Parathyroid adenoma (tissue), 2 donors: Measurements from ENCODE around the gene ZNF541.

ENCODE experiments used
- H2AFZ ChIP-seq: fragments of 300-600 bp; sonication (generic); one replicate; pipeline ENCODE4 v1.7.0; 2017; ENCODE audit warnings: antibody characterized with exemption, mild to moderate bottlenecking
- H3K27ac ChIP-seq: fragments of 300-600 bp; sonication (generic); one replicate; pipeline ENCODE4 v1.7.0; 2017
- H3K27me3 ChIP-seq: fragments of 300-600 bp; sonication (generic); one replicate; pipeline ENCODE4 v1.7.0; 2017; ENCODE audit warnings: low read length; ENCODE audit not compliant: control insufficient read depth, insufficient read depth
- H3K36me3 ChIP-seq: fragments of 300-600 bp; sonication (generic); one replicate; pipeline ENCODE4 v1.7.0; 2017; ENCODE audit warnings: low read length; ENCODE audit not compliant: control insufficient read depth, insufficient read depth
- H3K4me1 ChIP-seq: fragments of 300-600 bp; sonication (generic); one replicate; pipeline ENCODE4 v1.7.0; 2017; ENCODE audit warnings: control low read depth
- H3K4me2 ChIP-seq: fragments of 300-600 bp; sonication (generic); one replicate; pipeline ENCODE4 v1.7.0; 2017; ENCODE audit warnings: low read length
- H3K4me3 ChIP-seq: fragments of 300-600 bp; sonication (generic); one replicate; pipeline ENCODE4 v1.7.0; 2017; ENCODE audit warnings: low read depth, low read length
- H3K79me2 ChIP-seq: fragments of 300-600 bp; sonication (generic); one replicate; pipeline ENCODE4 v1.7.0; 2017; ENCODE audit warnings: control low read depth
- H3K9ac ChIP-seq: fragments of 300-600 bp; sonication (generic); one replicate; pipeline ENCODE4 v1.7.0; 2017; ENCODE audit warnings: mild to moderate bottlenecking
- H3K9me3 ChIP-seq: fragments of 300-600 bp; sonication (generic); one replicate; pipeline ENCODE4 v1.7.0; 2017; ENCODE audit warnings: low read length; ENCODE audit not compliant: control insufficient read depth
- CTCF ChIP-seq: fragments of 300-600 bp; sonication (generic); IDR thresholded peaks from one replicate; pipeline ENCODE4 v1.7.0; 2017; ENCODE audit warnings: antibody characterized with exemption, mild to moderate bottlenecking
- donor health status: primary hyperparathyroidism.

Gene ZNF541

GRCh38 chr19:47539747-47540311, 33.1 kb downstream of the ZNF541 start:
- no peaks in the 10 kb centered on the region for H3K36me3 ChIP-seq
- H3K4me2 ChIP-seq, result no peak overlapping the region
- no peaks in the 10 kb centered on the region for H3K4me1 ChIP-seq
- no peak overlapping the region for H3K27ac ChIP-seq
- no peaks in the 10 kb centered on the region for H3K27me3 ChIP-seq
- H3K9me3 ChIP-seq, result no peaks in the 10 kb centered on the region
- no peak for TF ChIP-seq CTCF
- H3K79me2 ChIP-seq, result no peaks in the 10 kb centered on the region
- H2AFZ ChIP-seq, result peak overlapping the region; percentile 59
- no peak overlapping the region for H3K4me3 ChIP-seq
- H3K9ac ChIP-seq, result no peak overlapping the region

DNA sequence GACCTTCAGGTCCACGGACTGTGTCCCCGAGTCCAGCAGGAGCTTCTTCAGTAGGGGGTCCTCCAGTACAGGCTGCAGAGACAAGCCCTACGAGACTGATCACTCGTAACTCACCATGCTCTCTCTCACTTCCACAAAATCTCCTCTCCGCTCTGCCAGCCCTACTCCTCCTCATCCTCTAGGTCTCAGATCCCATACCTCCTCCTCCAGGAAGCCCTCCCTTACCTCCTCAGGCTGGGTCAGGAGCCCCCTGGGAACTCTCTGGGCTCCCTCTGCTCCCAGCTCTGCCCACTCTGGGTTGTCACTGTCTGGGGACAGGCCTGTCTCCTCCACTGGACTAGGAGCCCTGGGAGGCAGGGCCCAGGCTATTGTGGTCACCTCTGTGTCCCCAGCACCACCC, 34.1 kb downstream of the ZNF541 start:
- Histone ChIP-seq H3K4me3 (no peak overlapping the region), H3K4me2 (no peak overlapping the region), H3K79me2 (no peaks in the 10 kb centered on the region)

GRCh38 chr19:47537493-47537892, 35.5 kb downstream of the ZNF541 start:
- no peak overlapping the region for H3K27ac ChIP-seq
- H3K4me3 ChIP-seq, result no peak overlapping the region
- no peak for TF ChIP-seq CTCF
- no peaks in the 10 kb centered on the region for H3K79me2 ChIP-seq
- H3K4me2 ChIP-seq, result no peak overlapping the region
- H2AFZ ChIP-seq, result no peak overlapping the region
- no peaks in the 10 kb centered on the region for H3K4me1 ChIP-seq
- no peak overlapping the region for H3K9ac ChIP-seq
- H3K9me3 ChIP-seq, result no peaks in the 10 kb centered on the region
- H3K27me3 ChIP-seq, result no peaks in the 10 kb centered on the region
- no peaks in the 10 kb centered on the region for H3K36me3 ChIP-seq

More for the DNA sequence above, 34.1 kb downstream of the ZNF541 start:
- Histone ChIP-seq H3K27me3 (no peaks in the 10 kb centered on the region), H3K4me1 (no peaks in the 10 kb centered on the region), H3K27ac (no peak overlapping the region), H2AFZ (no peak overlapping the region), H3K9ac (no peak overlapping the region), H3K36me3 (no peaks in the 10 kb centered on the region), H3K9me3 (no peaks in the 10 kb centered on the region)
- TF ChIP-seq CTCF, result no peak

- Histone ChIP-seq H2AFZ (no peak overlapping the region), H3K79me2 (no peaks in the 10 kb centered on the region), H3K27me3 (no peaks in the 10 kb centered on the region), H3K9me3 (no peaks in the 10 kb centered on the region), H3K4me3 (no peak overlapping the region), H3K4me2 (no peak overlapping the region), H3K9ac (no peak overlapping the region), H3K36me3 (no peaks in the 10 kb centered on the region), H3K4me1 (no peaks in the 10 kb centered on the region), H3K27ac (no peak overlapping the region)
- no peak for TF ChIP-seq CTCF
Observed at GRCh38 chr19:47534628-47535027, 38.3 kb downstream of the ZNF541 start.

- Histone ChIP-seq H3K4me1 (no peaks in the 10 kb centered on the region), H3K79me2 (no peaks in the 10 kb centered on the region), H3K9me3 (no peaks in the 10 kb centered on the region), H3K36me3 (no peaks in the 10 kb centered on the region), H3K27ac (no peak overlapping the region), H3K9ac (no peak overlapping the region), H2AFZ (peak overlapping the region; percentile 28), H3K4me3 (no peak overlapping the region), H3K27me3 (no peaks in the 10 kb centered on the region), H3K4me2 (no peak overlapping the region)
- TF ChIP-seq CTCF, result no peak
Observed at GRCh38 chr19:47531640-47532387, 41.1 kb downstream of the ZNF541 start.
